HG02970 (cell line): ENCODE measurements around the gene NEURL4.

ENCODE experiments used
- ATAC-seq: cut with Tn5 transposase; IDR thresholded peaks from one replicate; pipeline ENCODE4 v1.9.1; 2021; ENCODE audit warnings: mild to moderate bottlenecking, moderate library complexity, moderate number of reproducible peaks; ENCODE audit not compliant: unreplicated experiment, low FRiP score

NEURL4 gene

DNA sequence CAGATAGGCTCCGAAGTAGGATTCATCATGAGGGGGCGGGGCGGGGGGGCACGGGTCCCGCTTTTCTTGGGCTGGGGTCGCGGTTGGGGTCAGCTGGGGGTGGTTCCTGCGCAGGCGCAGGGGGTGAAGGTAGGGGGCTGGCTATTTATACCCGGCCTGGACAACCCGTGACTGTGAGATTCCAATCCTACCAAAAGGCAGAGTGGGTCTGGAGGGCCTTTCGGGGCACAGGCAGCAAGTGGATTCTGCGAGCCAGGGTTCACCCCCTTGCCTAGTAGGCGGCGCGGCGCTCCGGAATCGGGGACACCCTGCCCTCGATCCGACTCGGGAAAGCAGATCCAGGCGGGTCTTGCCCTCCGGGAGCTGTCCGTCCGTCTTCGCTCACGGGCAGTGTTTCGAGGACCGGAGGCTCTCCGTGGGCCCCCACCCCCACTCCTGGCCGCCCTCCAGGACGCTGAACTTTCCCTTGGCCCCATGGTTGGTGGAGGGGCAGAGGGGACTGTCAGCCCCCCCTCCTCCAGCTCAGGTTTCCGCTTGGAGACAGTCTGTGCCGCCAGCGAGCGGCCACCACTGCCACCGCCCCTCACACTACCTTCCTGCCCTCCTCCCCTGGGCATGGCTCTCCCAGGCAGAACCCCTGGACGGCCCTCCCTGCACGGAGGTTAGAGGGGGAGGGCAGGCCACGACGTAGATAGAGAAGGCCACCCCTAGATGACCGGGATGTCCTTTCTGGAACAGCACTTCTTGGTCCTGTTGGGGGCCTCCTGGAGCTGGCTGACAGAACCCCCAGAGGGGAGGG, 47.0 kb downstream of the NEURL4 start:
- ATAC-seq: no peak

DNA sequence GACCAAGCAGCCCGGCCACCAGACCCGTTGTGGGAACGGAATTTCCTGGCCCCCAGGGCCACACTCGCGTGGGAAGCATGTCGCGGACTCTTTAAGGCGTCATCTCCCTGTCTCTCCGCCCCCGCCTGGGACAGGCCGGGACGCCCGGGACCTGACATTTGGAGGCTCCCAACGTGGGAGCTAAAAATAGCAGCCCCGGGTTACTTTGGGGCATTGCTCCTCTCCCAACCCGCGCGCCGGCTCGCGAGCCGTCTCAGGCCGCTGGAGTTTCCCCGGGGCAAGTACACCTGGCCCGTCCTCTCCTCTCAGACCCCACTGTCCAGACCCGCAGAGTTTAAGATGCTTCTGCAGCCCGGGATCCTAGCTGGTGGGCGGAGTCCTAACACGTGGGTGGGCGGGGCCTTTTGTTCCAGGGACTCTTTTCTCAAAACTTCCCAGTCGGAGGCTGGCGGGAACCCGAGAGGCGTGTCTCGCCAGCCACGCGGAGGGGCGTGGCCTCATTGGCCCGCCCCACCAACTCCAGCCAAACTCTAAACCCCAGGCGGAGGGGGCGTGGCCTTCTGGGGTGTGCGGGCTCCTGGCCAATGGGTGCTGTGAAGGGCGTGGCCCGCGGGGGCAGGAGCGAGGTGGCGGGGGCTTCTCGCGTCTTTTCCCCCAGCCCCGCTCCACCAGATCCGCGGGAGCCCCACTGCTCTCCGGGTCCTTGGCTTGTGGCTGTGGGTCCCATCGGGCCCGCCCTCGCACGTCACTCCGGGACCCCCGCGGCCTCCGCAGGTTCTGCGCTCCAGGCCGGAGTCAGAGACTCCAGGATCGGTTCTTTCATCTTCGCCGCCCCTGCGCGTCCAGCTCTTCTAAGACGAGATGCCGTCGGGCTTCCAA, 47.8 kb downstream of the NEURL4 start, which contains the start of gene SLC2A4:
TSS of gene SLC2A4 (plus strand) at position 645 of the 879 bp plus-strand sequence. CDS start at position 862, 217 bp downstream.
- ATAC-seq: peak; percentile 44

GRCh38 chr17:7280519-7281073, 48.5 kb downstream of the NEURL4 start:
- ATAC-seq: peak; percentile 59

DNA sequence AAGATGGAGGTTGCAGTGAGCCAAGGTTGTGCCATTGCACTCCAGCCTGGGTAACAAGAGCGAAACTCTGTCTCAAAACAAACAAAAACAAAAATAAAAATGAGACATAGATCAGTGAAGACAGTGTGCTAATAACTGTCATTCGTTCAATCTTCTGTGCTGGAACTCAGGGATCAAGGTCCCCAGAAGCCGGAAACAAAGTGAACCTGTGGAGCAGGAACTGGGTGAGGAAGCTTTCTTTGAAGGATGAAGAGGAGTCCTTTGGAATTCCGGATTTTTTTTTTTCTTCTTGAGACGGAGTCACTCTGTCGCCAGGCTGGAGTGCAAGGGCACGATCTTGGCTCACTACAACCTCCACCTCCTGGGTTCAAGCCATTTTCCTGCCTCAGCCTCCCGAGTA, 49.7 kb downstream of the NEURL4 start:
- ATAC-seq: no peak

DNA sequence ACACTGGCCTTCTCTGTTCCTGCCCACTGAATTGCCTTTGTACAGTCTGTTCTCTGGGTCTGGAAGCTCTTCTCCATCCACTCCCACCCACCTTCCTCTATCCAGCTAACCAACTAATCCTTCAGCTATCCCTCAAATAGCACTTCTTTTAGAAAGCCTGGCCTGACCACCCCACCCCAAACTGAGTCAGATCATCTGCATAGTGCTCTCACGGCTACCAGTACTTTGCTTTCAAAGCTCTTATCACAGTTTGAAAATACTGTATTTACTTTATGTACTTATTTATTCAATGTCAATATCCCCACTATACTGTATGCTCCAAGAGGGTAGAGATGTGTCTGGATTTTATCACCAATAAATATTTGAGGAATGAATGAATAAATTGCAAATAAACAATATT, 62.4 kb downstream of the NEURL4 start:
- ATAC-seq: no peak
